HuH-7 (cell line): Measurements from ENCODE around the gene MSRB1.
"Not testable (repeated sequence)": the region's sequence is repeated elsewhere in the genome, so short reads cannot be mapped to it uniquely, and the experiment has no call there.

ENCODE experiments used
- DNase-seq: peaks from one replicate; pipeline ENCODE4 v3.0.0; 2011; ENCODE audit warnings: low spot score

Gene MSRB1

GRCh38 chr16:1915732-1916639, 27.0 kb downstream of the MSRB1 start:
- DNase-seq: no peak

DNA sequence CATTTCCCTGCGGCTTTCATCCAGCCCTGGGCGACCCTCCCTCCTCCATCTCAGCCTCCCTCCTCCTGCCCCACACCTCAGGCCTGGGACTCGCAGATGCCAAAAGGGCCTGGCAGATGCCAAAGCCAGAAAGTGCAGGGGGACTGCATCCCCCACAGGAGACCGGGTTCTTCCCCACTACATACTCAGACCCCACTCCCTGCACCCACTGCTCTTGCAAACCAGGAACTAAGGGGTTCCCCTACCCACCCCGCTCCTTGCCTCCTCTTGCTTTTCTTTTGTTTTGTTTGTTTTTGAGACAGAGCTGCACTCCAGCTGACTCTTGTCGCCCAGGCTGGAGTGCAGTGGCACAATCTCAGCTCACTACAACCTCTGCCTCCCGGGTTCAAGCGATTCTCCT, 28.0 kb downstream of the MSRB1 start:
- no peak for DNase-seq

- DNase-seq: no peak
These were observed 28.9 kb downstream of the MSRB1 start for GRCh38 chr16:1914084-1914608.

DNA sequence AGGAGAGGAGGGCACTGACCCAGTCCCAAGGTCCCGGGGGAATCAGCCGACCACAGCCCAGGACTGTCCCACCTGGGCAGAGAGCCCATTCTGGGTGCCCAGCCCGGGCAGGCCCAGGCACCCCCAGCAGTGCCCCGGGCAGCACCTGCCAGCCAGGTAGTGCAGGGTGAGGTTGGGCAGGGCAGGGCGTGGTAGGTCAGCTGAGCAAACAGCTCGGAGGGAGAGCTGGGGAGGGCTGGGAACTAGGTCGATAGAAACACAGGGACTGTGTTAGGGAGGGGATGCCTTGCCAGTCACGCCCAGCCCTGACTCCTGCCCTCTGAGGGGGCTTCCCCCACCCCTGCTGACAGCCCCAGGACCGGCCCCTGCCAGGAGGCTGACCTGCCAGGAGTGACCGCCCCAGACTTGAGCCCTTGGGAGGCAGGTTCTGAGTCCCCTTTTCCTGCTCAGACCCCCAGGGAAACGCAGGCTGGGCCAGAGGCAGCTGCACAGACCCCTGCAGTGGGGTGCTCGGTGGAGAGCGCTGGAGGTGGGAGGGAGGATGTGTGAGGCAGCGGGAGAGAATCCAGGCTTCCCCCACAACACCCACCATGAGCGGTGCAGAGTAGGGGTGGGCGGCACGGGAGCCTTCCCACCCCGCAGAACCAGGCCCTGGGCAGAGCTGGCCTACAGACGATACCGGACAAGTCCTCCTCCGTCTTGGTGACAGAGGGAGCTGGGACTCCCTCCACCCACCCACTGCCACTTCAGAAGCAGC, 29.5 kb downstream of the MSRB1 start:
- no peak for DNase-seq

GRCh38 chr16:1912215-1912543, 30.8 kb downstream of the MSRB1 start:
- DNase-seq: no peak

GRCh38 chr16:1911467-1912214, 31.4 kb downstream of the MSRB1 start:
- DNase-seq: no peak

DNA sequence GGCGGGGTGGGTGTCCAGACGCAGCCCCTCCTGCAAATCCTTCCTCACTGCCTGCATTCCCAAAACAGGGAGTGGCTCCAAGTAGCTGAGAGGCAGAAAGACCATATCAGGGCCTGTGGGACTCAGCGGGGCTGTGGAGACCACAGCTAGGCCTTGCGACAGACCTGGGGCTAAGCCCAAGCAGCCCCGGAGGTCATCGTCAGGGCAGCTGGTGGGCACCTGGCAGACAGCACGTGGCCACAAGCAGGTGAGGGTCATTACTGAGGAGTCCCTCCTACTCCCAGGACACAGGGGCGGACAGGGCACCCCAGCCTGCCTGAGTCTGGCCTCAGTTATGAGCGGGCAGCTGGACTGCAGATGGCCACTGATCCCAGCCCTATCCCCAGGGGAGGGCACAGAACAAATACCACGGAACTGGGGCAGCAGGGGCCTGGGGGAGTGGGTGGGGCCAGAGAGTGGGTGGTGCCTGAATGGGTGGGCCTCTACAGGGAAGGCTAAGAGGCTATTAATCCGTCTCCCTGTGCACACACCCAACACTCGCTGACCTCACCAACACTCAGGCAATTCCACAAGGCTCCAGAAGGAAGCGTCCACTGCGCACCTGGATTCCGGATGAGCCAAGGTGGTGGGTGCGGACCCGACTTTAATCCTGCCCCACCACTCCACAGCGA, 33.3 kb downstream of the MSRB1 start:
- peak; percentile 58 for DNase-seq

DNA sequence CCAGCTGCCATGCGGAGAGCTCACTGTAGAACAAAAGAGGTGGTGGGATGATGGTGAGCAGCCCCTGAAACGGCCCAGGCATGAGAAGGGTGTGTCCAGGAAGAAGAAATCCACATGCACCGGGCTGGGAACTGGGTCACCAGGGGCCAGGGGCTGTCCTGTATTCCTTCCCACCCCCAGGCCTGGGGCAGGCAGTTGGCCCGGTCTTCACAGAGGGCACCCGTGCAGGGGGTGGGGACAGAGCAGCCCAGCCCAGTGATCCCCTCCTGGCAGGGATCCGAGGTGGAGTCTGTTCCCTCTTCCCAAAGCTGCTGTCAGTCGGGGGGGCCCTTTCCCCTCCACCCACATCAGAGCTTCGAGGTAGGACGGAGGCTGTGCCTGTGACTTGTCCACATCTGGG, 34.0 kb downstream of the MSRB1 start:
- no peak for DNase-seq

- no peak for DNase-seq
These were observed 34.8 kb downstream of the MSRB1 start for GRCh38 chr16:1908184-1908583.

DNA sequence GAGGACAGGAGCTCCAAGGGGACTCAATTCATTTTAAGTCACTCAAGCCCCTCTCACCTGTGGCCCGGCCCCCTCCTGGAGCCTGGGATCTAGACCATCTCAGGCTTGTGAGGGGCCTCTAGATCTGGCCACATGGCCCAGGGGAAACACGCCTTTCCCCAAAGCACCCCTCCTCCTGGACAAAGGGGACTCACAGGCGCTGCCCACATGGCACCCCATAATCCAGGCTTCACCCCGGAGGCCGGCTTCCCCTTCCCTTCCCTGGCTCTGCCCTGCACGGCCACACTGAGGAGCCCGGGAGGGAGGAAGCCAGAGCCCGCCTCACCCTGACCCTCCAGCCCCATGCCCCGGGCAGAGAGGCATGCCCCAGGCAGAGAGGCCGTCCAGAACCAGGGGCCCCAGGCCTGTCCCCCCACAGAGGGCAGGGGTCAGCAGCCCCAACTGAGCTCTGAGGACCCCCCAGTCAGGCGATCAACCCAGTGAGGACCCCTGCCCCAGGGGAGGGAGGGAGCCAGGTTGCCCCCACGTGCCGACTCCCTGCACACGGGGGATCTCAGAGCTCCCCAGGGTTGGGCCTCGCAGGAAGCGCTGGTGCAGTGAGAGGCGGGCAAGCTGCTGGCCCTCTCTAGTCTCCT, 35.7 kb downstream of the MSRB1 start:
- no peak for DNase-seq

DNA sequence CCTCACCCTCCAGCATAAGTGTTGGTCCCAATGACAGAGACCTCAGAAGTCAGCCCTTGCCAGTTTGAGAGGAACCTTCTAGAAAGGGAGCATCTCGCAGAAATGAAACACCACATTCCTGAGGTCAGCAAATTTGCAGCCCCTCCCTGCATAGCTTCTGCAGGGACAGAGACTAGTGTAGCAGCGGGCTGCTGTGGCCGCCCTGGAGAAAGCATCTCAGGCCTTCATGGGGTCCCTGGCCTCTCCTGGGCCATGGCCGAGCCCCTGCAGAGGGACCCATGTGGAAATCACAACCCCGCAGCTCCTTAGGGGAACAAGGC, 36.2 kb downstream of the MSRB1 start:
- DNase-seq: no peak

DNA sequence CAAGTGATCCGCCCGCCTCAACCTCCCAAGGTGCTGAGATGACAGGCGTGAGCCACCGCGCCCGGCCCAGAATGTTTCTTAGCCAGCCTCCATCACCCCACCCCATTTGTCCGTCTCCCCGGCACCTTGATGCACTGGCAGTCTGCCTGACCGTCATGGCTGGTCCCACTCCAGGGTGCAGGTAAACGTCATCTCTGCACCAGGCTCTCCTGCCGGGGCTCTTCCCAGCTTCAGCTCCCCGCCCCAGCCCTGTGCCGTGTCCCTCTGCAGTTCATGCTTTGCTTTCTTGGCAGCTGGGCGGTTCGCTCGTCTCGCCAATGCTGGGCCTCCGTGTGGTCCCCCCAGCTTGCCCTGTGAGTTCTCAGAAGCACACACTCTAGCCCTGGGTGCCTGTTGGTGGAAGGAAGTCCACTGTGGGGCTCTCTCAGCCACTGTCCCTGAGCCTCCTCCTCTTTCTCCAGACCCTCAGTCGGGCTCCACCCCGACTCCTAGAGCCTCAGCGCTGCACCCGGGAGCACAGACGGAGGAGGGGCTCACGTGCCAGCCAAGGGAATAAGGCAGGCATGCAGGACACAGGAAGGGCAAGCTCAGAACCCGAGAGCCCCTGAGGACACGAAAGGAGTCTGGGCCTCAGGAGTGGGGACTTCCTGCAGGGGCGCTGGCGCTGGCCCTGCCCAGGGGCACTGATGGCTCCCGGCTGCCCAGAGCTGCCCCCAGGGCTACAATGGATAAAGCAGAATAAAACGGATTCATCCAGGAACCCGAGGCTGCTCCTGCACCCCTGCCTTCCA, 36.7 kb downstream of the MSRB1 start:
- no peak for DNase-seq

DNA sequence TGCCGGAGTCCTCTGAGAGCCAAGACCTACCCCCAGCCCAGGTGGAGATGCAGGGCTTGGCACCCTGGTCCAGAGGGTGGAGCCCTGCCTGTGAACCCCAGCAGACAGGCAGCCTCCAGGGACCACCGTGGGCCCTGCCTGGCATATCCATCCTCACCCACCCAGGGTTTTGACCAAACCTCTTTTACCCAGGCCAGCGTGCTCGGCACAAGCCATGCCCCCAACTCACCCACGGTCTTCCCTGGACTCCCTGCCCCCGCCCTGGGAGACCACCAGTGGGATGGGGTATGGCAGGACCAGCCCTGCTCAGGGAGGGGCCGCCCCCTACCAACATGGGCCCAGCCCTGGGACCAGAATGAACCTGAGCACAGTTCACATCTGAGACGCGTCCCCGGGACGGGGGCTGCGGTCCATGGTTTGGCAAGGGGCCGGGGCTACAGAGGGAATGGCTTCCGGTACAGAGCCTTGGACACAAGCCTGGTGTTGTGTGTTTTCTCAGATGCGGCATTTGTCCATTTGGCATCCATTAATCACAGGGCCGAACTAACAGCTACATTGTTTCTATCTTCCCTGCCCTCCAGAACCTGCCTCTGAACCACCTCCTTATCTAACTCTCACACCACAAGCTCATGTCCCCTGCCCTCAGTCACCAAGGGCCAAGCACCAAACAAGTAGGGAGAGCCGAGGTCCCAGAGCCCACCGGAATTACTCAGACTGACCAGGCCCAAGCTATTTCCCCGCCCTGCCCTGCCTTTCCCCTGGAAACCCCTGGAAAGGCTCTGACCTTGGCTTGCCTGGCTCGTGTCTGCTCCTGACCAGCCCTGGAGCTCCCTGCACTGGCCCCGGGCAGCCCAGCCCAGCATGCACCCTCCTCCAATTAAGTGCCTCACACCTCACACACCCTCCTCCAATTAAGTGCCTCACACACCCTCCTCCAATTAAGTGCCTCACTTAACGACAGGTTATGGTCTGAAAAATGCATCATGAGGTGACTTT, 38.9 kb downstream of the MSRB1 start:
- no peak for DNase-seq

GRCh38 chr16:1903220-1903574, 39.8 kb downstream of the MSRB1 start:
- no peak for DNase-seq

- DNase-seq: no peak
These were observed 40.3 kb downstream of the MSRB1 start for GRCh38 chr16:1902547-1903219.

DNA sequence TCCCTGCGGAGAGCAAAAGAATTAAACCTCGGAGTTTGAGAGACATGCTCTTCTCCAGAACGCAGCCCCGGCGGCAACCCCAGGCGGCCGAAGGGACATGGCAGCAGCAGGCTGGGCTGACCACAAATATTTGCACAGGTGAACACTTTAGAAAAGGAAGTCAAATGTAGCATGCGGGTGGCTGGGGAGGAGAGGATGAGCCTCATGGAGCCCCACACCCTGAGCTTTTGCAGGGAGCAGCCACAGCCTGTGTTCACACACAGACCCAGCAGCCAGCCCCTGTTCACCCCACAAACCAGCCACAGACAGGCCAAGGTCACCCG, 42.6 kb downstream of the MSRB1 start:
- DNase-seq: no peak

GRCh38 chr16:1899641-1900451, 43.2 kb downstream of the MSRB1 start:
- DNase-seq: no peak

DNA sequence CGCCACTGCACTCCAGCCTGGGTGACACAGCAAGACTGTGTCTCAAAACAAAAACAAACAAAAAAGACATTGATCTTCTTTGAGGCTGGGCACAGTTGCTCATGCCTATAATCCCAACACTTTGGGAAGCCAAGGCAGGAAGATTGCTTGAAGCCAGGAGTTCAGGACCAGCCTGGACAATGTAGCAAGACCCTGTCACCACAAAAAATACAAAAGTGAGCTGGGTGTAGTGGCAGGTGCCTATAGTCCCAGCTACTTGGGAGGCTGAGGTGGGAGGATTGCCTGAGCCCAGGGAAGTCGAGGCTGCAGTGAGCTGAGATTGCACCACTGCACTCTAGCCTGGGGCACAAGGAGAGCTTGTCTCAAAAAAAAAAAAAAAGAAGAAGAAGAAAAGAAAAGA, 45.3 kb downstream of the MSRB1 start:
- DNase-seq: not testable (repeated sequence)
